PC-9 (cell line): ENCODE measurements around the gene HS6ST3. TPM values are rescaled to one million over a fixed set of nuclear protein-coding genes. Genes with fewer than 3 reads are reported as not detected.

Experiments used
- BruUV-seq: library from RNA; stranded (reverse); fragments of 400-500 nt; replicated peaks from 2 replicates; lab custom pipeline; 2021; lab: Mats Ljungman, UMichigan
- CTCF ChIA-PET: fragments of 300-600 bp; sonication (Branson Sonifier 250); formaldehyde crosslinking; loops from one replicate; lab custom pipeline; 2022; ENCODE audit warnings: antibody characterized with exemption; lab: Charles Lee
- POLR2A ChIA-PET: fragments of 300-600 bp; sonication (Branson Sonifier 250); formaldehyde crosslinking; loops from one replicate; lab custom pipeline; 2022; ENCODE audit warnings: antibody characterized with exemption; ENCODE audit not compliant: unreplicated experiment; lab: Charles Lee
- DNase-seq, 2 experiments: peaks; one replicate each; pipeline versions ENCODE4 v3.0.0 to v3.0.0-alpha.2; 2015 to 2022; ENCODE audit warnings: mixed read lengths in 1 of 2
- H2AFZ ChIP-seq: fragments of 200-600 bp; sonication (generic); 2 replicates; pipeline ENCODE4 v1.8.1; 2017; ENCODE audit warnings: antibody characterized with exemption
- H3F3A ChIP-seq: fragments of 200-600 bp; sonication (generic); 2 replicates; pipeline ENCODE4 v1.8.1; 2017; ENCODE audit warnings: antibody characterized with exemption, mild to moderate bottlenecking, low read depth; ENCODE audit not compliant: insufficient read depth
- H3K27ac ChIP-seq: fragments of 200-600 bp; sonication (generic); 2 replicates; pipeline ENCODE4 v1.6.1; 2016; ENCODE audit warnings: mixed run types
- H3K27me3 ChIP-seq: fragments of 200-600 bp; sonication (generic); 2 replicates; pipeline ENCODE4 v1.6.1; 2016; ENCODE audit warnings: low read depth, mixed run types; ENCODE audit not compliant: insufficient read depth
- H3K36me3 ChIP-seq: fragments of 200-600 bp; sonication (generic); 2 replicates; pipeline ENCODE4 v1.6.1; 2016; ENCODE audit warnings: low read depth, mixed run types
- H3K4me1 ChIP-seq: fragments of 200-600 bp; sonication (generic); replicated peaks from 2 replicates; pipeline ENCODE4 v1.6.1; 2016; ENCODE audit warnings: mixed run types; ENCODE audit not compliant: insufficient read depth
- H3K4me2 ChIP-seq: fragments of 200-600 bp; sonication (generic); 2 replicates; pipeline ENCODE4 v1.6.1; 2017; ENCODE audit warnings: mixed run types
- H3K4me3 ChIP-seq: fragments of 200-600 bp; sonication (generic); 2 replicates; pipeline ENCODE4 v1.6.1; 2016; ENCODE audit warnings: mixed run types
- H3K79me2 ChIP-seq: fragments of 200-600 bp; sonication (generic); 2 replicates; pipeline ENCODE4 v1.6.1; 2017; ENCODE audit warnings: low read depth, mixed run types
- H3K9me2 ChIP-seq: fragments of 200-600 bp; sonication (generic); 2 replicates; pipeline ENCODE4 v1.8.1; 2017; ENCODE audit warnings: mild to moderate bottlenecking; ENCODE audit not compliant: insufficient read depth
- H3K9me3 ChIP-seq: fragments of 200-600 bp; sonication (generic); 2 replicates; pipeline ENCODE4 v1.8.1; 2016; ENCODE audit warnings: low read depth; ENCODE audit not compliant: insufficient read depth
- H4K20me1 ChIP-seq: fragments of 200-600 bp; sonication (generic); 2 replicates; pipeline ENCODE4 v1.8.1; 2017; ENCODE audit not compliant: insufficient read depth
- CTCF ChIP-seq: fragments of 200-600 bp; sonication (generic); conservative IDR thresholded peaks from 2 replicates; pipeline ENCODE4 v1.6.1; 2017; ENCODE audit warnings: mixed run types, antibody characterized with exemption, mild to moderate bottlenecking, moderate library complexity
- EZH2 ChIP-seq: fragments of 200-600 bp; sonication (generic); IDR thresholded peaks from 2 replicates; pipeline ENCODE4 v1.8.0; 2017; ENCODE audit warnings: antibody characterized with exemption, low read depth
- intact Hi-C: fragments of 100-400 bp; cut with micrococcal nuclease; formaldehyde crosslinking; loops from one replicate; pipeline ENCODE4 v1.10.0; 2022; ENCODE audit not compliant: unreplicated experiment
- total RNA-seq: library from RNA; stranded (reverse); gene quantifications from 2 replicates; pipeline ENCODE4 v1.2.3, GENCODE V29; 2021

The HS6ST3 gene
- total RNA-seq, 1 experiment from 2014 or later: not detected

GRCh38 chr13:96415831-96416385 is 326.0 kb downstream of the HS6ST3 start:
- no peak for DNase-seq
- TF ChIP-seq CTCF (no peak), EZH2 (no peak)
- H3K9me2 ChIP-seq: no peaks in the 10 kb centered on the region
- no peaks in the 10 kb centered on the region for H3K36me3 ChIP-seq
- H3K27me3 ChIP-seq: no peaks in the 10 kb centered on the region; the same call in 1 of the 2 replicates
- no peak overlapping the region for H3K4me2 ChIP-seq
- POLR2A ChIA-PET: no interaction called here
- H3K4me3 ChIP-seq: no peak overlapping the region
- CTCF ChIA-PET: no interaction called here
- H3K27ac ChIP-seq: no peak overlapping the region
- no peaks in the 10 kb centered on the region for H3K79me2 ChIP-seq
- H3K9me3 ChIP-seq: no peaks in the 10 kb centered on the region
- intact Hi-C loops: no loop called here
- H4K20me1 ChIP-seq: no peaks in the 10 kb centered on the region
- H2AFZ ChIP-seq: no peak overlapping the region
- no peaks in the 10 kb centered on the region for H3F3A ChIP-seq
- no peaks in the 10 kb centered on the region for H3K4me1 ChIP-seq
- BruUV-seq: no TSS peak

- H3K27me3 ChIP-seq: no peaks in the 10 kb centered on the region; the same call in 1 of the 2 replicates
- BruUV-seq: no TSS peak
- no peaks in the 10 kb centered on the region for H3K9me3 ChIP-seq
- intact Hi-C loops: no loop called here
- H3K9me2 ChIP-seq: no peaks in the 10 kb centered on the region
- H3K4me1 ChIP-seq: no peaks in the 10 kb centered on the region
- ChIA-PET POLR2A (no interaction called here), CTCF (no interaction called here)
- H3F3A ChIP-seq: no peaks in the 10 kb centered on the region
- H3K4me3 ChIP-seq: no peak overlapping the region
- no peak for TF ChIP-seq CTCF
- no peak for TF ChIP-seq EZH2
- H4K20me1 ChIP-seq: no peaks in the 10 kb centered on the region
- DNase-seq: no peak
- H3K27ac ChIP-seq: no peak overlapping the region
- H2AFZ ChIP-seq: no peak overlapping the region
- no peak overlapping the region for H3K4me2 ChIP-seq
- no peaks in the 10 kb centered on the region for H3K79me2 ChIP-seq
- H3K36me3 ChIP-seq: no peaks in the 10 kb centered on the region
These were observed 328.2 kb downstream of the HS6ST3 start for GRCh38 chr13:96417939-96418685.

GRCh38 chr13:96421314-96421713 is 331.4 kb downstream of the HS6ST3 start:
- H3K4me2 ChIP-seq: no peak overlapping the region
- no peak for TF ChIP-seq EZH2
- TF ChIP-seq CTCF: no peak
- intact Hi-C loops: no loop called here
- no peaks in the 10 kb centered on the region for H3K9me3 ChIP-seq
- no peak for DNase-seq
- no peaks in the 10 kb centered on the region for H3F3A ChIP-seq
- H3K9me2 ChIP-seq: no peaks in the 10 kb centered on the region
- no peaks in the 10 kb centered on the region; the same call in 1 of the 2 replicates for H3K27me3 ChIP-seq
- no peak overlapping the region for H3K27ac ChIP-seq
- no TSS peak for BruUV-seq
- H3K4me1 ChIP-seq: no peaks in the 10 kb centered on the region
- H2AFZ ChIP-seq: no peak overlapping the region
- H3K36me3 ChIP-seq: no peaks in the 10 kb centered on the region
- no peak overlapping the region for H3K4me3 ChIP-seq
- ChIA-PET CTCF (no interaction called here), POLR2A (no interaction called here)
- no peaks in the 10 kb centered on the region for H3K79me2 ChIP-seq
- no peaks in the 10 kb centered on the region for H4K20me1 ChIP-seq
